Esophagus muscularis mucosa (tissue), 4 donors: ENCODE data around the gene PRKCB.

Experiments
- EP300 ChIP-seq: sonication (generic); formaldehyde crosslinking; IDR thresholded peaks from one replicate; pipeline ENCODE4 v1.6.1; 2017; ENCODE audit warnings: antibody characterized with exemption
- POLR2A ChIP-seq: fragments of 450-650 bp; IDR thresholded peaks from one replicate; pipeline ENCODE4 v1.6.1; 2017; ENCODE audit warnings: antibody characterized with exemption, moderate library complexity, mild to moderate bottlenecking, low read depth
- POLR2AphosphoS5 ChIP-seq, 2 donors: sonication (generic); formaldehyde crosslinking; IDR thresholded peaks; one replicate each; pipeline ENCODE4 v1.6.1; 2017; ENCODE audit warnings: antibody characterized with exemption in 2 of 2
- TF ChIP-seq, protein P1 (sequence below), 3 experiments: fragments of 200-600 bp in 2 of 3; fragments of 450-650 bp in 1 of 3; sonication (generic) in 2 of 3; IDR thresholded peaks; one replicate each; pipeline ENCODE4 v1.5.1; 2017 to 2019; ENCODE audit warnings: antibody characterized with exemption in 3 of 3, mild to moderate bottlenecking in 2 of 3, moderate library complexity in 1 of 3

DNA sequence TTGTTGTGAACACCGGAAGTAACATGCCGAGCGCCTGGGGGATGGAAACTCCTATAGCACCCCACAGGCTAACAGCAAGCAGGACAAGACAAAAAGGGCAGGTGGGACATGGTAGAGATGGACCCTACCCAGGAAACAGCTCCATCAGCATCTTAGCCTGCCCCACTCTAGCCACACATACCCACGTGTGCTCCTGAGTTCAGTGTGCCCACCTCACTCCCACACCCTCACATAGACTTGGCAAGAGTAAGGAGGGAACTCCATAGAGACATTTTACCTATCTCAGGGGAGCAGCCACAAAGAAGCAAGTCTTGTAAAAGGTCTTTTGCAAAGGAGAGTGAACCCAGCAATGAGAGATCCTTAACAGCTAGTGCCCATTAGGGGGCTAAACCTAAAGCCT, 382.5 kb downstream of the PRKCB start:
- TF ChIP-seq, protein P1, sequence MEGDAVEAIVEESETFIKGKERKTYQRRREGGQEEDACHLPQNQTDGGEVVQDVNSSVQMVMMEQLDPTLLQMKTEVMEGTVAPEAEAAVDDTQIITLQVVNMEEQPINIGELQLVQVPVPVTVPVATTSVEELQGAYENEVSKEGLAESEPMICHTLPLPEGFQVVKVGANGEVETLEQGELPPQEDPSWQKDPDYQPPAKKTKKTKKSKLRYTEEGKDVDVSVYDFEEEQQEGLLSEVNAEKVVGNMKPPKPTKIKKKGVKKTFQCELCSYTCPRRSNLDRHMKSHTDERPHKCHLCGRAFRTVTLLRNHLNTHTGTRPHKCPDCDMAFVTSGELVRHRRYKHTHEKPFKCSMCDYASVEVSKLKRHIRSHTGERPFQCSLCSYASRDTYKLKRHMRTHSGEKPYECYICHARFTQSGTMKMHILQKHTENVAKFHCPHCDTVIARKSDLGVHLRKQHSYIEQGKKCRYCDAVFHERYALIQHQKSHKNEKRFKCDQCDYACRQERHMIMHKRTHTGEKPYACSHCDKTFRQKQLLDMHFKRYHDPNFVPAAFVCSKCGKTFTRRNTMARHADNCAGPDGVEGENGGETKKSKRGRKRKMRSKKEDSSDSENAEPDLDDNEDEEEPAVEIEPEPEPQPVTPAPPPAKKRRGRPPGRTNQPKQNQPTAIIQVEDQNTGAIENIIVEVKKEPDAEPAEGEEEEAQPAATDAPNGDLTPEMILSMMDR (IDR thresholded peaks at IDR 0.05): no peak
- TF ChIP-seq POLR2AphosphoS5 (IDR thresholded peaks at IDR 0.05) (no peak), POLR2A (no peak), EP300 (no peak)
